GM18502 (cell line): Measurements from ENCODE around the gene PRKG1.

Source experiments
- ATAC-seq: cut with Tn5 transposase; IDR thresholded peaks from one replicate; pipeline ENCODE4 v1.9.1; 2021; ENCODE audit warnings: mild to moderate bottlenecking; ENCODE audit not compliant: unreplicated experiment, poor library complexity

Gene PRKG1

DNA sequence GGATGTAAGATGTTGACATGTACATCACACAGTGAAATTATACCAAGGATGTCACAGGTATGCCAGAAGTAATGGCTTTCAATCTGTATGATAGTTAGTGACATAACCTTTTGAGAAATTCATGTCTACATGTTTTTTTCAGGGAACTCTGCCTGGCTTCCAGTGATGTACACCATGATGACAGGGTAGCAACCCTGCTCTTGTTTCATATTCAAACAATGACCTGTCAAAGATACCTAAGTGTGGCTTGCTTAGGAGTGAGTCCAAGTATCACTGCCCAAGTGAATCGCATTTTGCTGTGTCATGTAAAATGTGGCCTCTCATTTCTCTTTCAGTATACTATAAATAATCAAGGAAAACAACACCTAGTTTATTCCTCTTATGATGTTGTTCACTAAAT lies 1033.9 kb downstream of the PRKG1 start:
- no peak for ATAC-seq

- ATAC-seq: no peak
These were observed 1036.3 kb downstream of the PRKG1 start for GRCh38 chr10:52110576-52110975.

GRCh38 chr10:52111101-52111891 lies 1037.0 kb downstream of the PRKG1 start:
- ATAC-seq: no peak

GRCh38 chr10:52115823-52116222 lies 1041.5 kb downstream of the PRKG1 start:
- ATAC-seq: no peak

- no peak for ATAC-seq
These were observed 1045.2 kb downstream of the PRKG1 start for GRCh38 chr10:52119507-52119906.

GRCh38 chr10:52121688-52122087 lies 1047.4 kb downstream of the PRKG1 start:
- ATAC-seq: no peak

GRCh38 chr10:52128056-52128683 lies 1053.9 kb downstream of the PRKG1 start:
- ATAC-seq: no peak

GRCh38 chr10:52129410-52130178 lies 1055.3 kb downstream of the PRKG1 start:
- ATAC-seq: no peak

DNA sequence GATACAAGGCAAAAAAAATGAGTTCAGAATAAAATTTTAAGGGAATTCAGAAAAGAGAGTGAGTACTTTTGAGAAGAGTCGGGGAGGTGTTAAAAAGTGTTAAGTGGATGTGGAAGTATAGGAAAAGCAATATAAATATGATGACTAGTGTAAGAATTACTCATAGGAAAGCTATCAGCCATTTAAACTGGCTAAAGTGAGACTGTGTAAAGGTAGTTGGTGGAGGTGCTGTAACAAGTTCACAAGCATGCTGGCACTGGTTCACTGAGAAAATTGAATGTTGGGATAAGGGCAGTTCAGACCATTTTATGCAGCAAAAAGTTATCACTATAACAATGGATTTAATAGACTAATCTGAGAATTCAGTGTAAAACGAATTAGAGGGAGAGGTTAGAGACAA lies 1060.8 kb downstream of the PRKG1 start:
- ATAC-seq: no peak

GRCh38 chr10:52136921-52137320 lies 1062.6 kb downstream of the PRKG1 start:
- ATAC-seq: no peak

DNA sequence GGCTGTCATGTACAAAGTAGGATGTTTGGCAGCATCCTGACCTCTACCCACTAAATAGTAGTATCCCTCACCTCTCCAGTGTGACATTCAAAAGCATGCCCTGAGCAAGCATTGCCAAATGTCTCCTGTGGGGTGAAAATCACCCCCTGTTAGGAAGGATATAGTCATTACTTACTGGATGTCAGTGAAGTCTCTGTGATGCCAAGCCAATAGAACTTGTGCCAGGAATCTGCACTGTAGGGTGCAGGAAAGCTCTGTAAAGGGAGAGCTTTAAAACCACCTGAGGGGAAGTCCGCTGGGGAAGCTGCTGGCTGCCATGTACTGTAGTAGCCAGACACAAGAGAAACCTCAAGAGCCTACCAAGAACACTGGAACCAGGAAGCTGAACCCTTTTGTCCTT lies 1069.1 kb downstream of the PRKG1 start:
- no peak for ATAC-seq

DNA sequence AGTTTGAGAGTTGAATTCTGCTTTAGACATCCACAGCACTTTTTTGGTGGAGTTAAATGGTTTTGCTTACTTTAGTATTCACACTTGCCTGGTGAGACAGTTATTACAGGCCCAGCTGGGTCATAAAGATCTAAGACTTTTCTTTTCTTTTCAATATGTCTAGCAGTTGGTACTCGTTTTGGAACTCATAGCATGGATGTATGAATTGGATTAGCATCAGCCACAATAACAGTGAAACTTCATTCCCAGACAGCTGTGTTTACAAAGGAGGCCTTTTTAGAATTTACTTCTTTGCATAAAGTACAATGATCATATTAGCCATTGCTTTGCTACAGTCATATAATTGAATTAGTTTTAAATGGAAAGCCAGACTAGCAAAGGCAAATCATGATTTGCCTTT lies 1071.3 kb downstream of the PRKG1 start:
- ATAC-seq: no peak

DNA sequence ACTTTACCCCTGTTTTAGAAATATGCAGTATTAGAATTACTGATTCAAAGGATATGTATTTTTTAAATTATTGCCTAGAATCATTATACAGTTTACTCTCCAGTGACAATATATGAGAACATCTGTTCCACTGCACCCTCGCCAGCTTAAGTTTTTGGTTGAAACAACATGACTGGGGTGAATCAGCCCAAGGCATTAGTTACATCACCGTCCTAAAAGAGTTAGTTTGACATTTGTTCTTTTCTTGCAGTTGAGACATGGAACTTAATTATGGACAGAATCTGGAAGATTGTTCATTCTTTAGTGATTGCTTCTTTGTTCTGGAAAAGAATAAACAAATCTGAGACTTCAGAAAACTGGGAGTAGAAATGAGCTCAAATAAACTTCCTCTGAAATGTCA lies 1072.5 kb downstream of the PRKG1 start:
- ATAC-seq: no peak

- no peak for ATAC-seq
These were observed 1096.5 kb downstream of the PRKG1 start for GRCh38 chr10:52170776-52171175.

DNA sequence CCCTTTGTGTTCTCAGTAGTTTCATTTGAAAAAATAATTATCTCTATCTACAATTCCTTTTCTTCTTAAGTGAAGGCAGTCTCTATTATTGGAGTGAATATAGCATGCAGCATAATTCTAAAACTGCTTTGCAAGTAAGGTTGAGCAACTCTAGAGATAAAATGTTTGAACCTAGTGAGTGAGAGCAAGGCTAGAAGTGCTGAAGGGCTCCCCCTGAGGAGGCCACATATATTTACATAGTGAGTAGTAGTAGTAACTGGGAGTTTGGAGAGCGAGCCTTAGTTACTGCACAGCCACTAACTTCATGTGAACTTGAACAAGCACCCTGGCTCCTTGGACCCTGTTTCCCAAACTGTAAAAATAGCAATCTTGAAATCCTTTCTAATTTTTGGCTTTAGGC lies 1098.3 kb downstream of the PRKG1 start:
- no peak for ATAC-seq

DNA sequence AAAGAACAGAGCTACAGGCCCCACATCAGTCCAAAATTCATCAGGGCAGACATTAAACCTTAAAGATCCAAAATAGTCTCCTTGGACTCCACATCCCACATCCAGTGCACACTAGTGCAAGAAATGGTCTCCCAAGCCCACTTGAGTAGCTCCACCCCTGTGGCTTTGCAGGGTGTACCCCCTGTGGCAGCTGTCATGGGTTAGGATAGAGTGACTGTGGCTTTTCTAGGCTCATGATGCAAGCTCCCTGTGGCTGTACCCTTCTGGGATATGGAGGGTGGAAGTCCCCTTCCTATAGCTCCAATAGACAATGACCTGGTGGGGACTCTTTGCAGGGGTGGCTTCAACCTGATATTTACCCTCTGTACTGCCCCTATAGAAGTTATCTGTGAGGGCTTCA lies 1111.0 kb downstream of the PRKG1 start:
- no peak for ATAC-seq

DNA sequence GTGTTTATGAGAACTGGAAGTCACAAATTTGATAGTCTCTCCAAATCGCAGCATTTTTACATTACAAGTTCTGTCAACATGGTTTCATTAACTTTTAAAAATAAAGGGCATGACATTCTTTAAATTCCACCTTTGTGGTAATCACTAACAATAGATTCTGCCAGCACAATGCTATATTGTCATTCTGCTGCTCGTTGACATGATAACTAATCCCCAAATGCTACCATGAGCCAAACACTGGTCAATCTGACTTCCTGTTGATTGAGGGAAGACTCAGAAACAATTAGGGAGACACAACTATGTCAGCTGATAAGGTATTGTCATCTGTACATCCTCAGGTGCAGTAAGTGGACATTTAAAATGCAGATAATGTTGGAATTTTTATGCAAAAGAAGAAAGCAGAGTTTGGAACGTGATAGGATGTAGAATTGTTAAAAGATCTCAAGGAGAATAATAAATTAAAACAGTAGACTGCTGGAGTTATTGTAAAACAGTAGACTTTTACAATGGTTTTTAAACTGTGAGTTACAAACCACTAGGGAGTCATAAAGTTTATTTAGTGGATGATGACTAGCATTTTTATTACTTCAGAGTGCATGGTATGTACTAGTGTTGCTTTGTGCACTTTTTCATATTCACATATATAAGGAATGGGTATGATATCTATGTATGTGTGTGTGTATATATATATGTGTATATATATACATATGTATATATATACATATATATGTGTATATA lies 1113.4 kb downstream of the PRKG1 start:
- no peak for ATAC-seq

DNA sequence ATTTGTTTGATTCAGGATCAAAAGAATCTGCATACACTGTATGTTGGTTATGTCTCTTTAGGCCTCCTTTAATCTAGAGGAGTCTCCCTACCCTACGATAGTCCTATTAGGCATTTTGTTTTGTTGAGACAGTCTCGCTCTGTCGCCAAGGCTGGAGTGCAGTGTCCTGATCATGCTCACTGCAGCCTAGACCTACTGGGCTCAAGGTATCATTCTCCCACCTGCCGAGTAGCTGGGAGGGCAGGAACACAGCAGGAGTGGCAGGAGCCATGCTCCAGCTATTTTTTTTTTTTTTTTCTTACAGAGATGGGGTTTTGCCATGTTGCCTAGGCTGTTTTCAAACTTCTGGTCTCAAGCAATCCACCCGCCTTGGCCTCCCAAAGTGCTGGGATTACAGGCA lies 1116.8 kb downstream of the PRKG1 start:
- no peak for ATAC-seq

GRCh38 chr10:52194191-52194590 lies 1119.9 kb downstream of the PRKG1 start:
- ATAC-seq: no peak

- no peak for ATAC-seq
These were observed 1120.4 kb downstream of the PRKG1 start for GRCh38 chr10:52194716-52195115.

GRCh38 chr10:52197098-52197497 lies 1122.8 kb downstream of the PRKG1 start:
- no peak for ATAC-seq
